ENCODE data around the gene OR13F1.
"Not testable (repeated sequence)": the region's sequence is repeated elsewhere in the genome, so short reads cannot be mapped to it uniquely, and the experiment has no call there.

OR13F1 gene

DNA sequence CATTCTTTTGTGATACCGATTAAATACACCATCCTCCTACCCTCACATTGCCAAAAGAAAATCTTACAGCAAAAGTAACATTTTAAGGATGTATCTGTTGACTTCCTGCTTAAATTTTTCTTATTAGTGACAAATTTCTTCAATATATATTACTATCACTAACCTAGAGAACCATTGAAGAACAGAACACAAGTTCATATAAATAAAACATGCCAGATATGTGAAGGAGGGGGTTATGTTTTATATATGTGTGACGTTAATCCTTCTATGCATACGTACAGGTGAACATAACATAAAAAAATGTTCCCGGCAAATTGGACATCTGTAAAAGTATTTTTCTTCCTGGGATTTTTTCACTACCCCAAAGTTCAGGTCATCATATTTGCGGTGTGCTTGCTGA is at the start of gene OR13F1:
TSS of gene OR13F1 (plus strand) at position 301 of the 400 bp plus-strand sequence. CDS start at position 301, 0 bp downstream.
- no peaks in the 10 kb centered on the region for H3K4me1 Mint-ChIP-seq
- H3K4me3 Mint-ChIP-seq, result no peak within 1 kb of the TSS

DNA sequence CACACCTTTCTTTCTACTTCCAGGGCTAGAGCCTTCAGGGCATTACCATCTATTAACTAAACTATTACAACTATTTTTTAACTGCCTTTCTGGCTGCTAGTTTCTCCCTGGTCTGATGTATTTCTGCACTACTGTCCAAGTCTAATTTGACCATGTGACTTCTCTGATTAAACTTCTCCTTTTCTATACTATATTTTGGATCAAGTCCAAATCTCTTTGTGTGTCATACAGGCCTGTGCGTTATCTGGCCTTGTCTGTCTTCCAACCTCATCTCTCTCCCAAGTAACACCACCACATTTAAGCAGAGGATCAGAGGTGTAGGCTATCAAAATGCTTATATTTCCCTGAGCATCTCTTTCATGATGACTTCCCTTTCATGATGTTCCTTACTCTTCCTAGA is 47.2 kb upstream of the OR13F1 start:
- DNase-seq (no peak), ATAC-seq (replicated peaks) (no peak)
- H3K36me3 Mint-ChIP-seq, result no peaks in the 10 kb centered on the region
- H3K9me3 Mint-ChIP-seq, result peaks cover 0 to 2% of the 10 kb centered on the region in 2 donors
- H3K4me1 Mint-ChIP-seq, result no peaks in the 10 kb centered on the region
- H3K27me3 Mint-ChIP-seq, result no peaks in the 10 kb centered on the region
- no peak overlapping the region for H3K27ac Mint-ChIP-seq
- H3K4me3 Mint-ChIP-seq, result no peak overlapping the region

More for the DNA sequence above, at the start of gene OR13F1:
- no peaks in the 10 kb centered on the region for H3K36me3 Mint-ChIP-seq
- no peaks in the 10 kb centered on the region for H3K27me3 Mint-ChIP-seq
- ATAC-seq (replicated peaks), result no peak
- H3K9me3 Mint-ChIP-seq, result no peaks in the 10 kb centered on the region
- no peak within 1 kb of the TSS for H3K27ac Mint-ChIP-seq
- no peak for DNase-seq

DNA sequence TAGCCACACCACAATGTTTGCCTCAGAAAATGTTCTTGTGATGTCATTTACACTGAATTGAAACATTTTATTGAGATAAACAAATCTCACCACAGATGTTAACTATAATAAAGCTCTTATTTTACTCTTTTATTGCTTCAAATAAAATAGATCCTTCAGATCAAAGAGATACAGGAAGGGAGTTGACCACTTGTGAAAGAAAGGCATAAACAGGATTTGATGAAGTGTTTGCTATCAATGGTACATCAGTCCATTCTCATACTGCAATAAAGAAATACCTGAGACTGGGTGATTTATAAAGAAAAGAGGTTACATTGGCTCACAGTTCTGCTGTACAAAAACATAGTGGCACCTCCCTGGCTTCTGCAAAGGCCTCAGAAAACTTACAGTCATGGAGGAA is 40.2 kb upstream of the OR13F1 start:
- DNase-seq (no peak), ATAC-seq (replicated peaks) (no peak)
- no peaks in the 10 kb centered on the region for H3K4me1 Mint-ChIP-seq
- no peak overlapping the region for H3K27ac Mint-ChIP-seq
- no peak overlapping the region for H3K4me3 Mint-ChIP-seq
- H3K36me3 Mint-ChIP-seq, result no peaks in the 10 kb centered on the region
- H3K9me3 Mint-ChIP-seq, result peaks cover 6 to 13% of the 10 kb centered on the region in 2 donors
- no peaks in the 10 kb centered on the region for H3K27me3 Mint-ChIP-seq

DNA sequence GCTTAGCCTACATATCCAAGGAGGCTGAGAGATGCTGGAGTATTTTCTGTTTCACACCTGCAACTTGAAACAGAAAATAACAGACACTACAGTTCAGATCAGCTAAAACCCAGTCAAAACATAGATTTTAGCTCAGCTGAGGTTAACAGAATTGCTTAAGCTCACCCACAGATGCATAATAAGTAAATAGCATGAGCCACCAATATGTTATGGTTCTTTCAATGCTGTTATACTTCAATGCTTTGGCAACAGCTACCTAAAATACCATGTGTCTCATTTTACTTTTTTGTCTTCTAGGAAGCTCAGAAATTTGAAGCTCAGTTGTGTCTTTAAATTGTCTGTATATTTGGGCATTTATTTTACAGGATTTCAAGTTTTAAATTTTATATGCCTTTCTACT is 35.8 kb upstream of the OR13F1 start:
- ATAC-seq (replicated peaks) (no peak), DNase-seq (no peak)
- no peak overlapping the region for H3K4me3 Mint-ChIP-seq
- H3K27ac Mint-ChIP-seq, result no peak overlapping the region
- H3K36me3 Mint-ChIP-seq, result no peaks in the 10 kb centered on the region
- peaks cover 4 to 13% of the 10 kb centered on the region in 2 donors for H3K9me3 Mint-ChIP-seq
- H3K27me3 Mint-ChIP-seq, result no peaks in the 10 kb centered on the region
- H3K4me1 Mint-ChIP-seq, result no peaks in the 10 kb centered on the region

- H3K27ac Mint-ChIP-seq, result no peak overlapping the region
- H3K27me3 Mint-ChIP-seq, result no peaks in the 10 kb centered on the region
- H3K9me3 Mint-ChIP-seq, result no peaks in the 10 kb centered on the region
- ATAC-seq (replicated peaks) (no peak), DNase-seq (no peak)
- H3K36me3 Mint-ChIP-seq, result no peaks in the 10 kb centered on the region
- H3K4me3 Mint-ChIP-seq, result no peak overlapping the region
- H3K4me1 Mint-ChIP-seq, result no peaks in the 10 kb centered on the region
Measured at GRCh38 chr9:104482921-104483570, 21.0 kb upstream of the OR13F1 start.

DNA sequence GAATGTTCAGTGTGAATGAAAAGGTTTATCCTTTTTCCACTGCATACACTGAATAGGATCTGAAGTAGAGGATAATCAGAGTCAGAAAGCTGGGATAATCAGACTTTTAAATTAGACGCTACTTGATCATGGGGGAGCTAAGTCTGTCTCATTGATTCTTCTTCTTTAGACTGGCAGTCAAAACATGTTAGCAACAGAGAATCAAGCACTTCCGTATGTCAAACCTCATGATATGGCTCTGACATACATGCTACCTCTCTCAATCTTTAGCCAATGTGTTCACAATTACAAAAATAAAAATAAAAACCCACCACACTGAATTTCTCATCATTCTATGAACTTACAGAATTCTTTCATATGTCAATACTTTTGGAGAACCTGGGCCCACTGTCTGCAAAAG is 19.0 kb upstream of the OR13F1 start:
- no peaks in the 10 kb centered on the region for H3K27me3 Mint-ChIP-seq

DNA sequence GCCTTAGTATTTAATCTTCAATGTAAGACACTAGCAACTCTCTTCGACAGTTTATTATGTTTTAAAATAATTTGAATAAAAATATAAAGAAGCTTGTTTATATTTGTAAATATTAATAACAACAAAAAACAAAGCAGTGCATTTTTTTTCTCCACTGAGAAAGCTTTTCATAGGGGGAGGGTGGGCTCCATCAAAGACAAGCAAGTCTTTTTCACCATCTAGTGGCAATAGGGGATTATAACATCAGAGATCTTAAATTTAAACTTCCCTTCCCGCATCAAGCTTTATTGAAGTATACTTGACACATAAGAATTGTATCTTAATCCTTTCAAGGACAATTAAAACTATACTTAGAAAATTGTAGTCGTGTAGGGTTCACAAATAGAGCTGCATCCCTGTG is 9.3 kb upstream of the OR13F1 start:
- H3K27me3 Mint-ChIP-seq, result no peaks in the 10 kb centered on the region
- no peaks in the 10 kb centered on the region for H3K9me3 Mint-ChIP-seq
- H3K36me3 Mint-ChIP-seq, result no peaks in the 10 kb centered on the region
- ATAC-seq (replicated peaks) (no peak), DNase-seq (no peak)
- no peaks in the 10 kb centered on the region for H3K4me1 Mint-ChIP-seq
- no peak overlapping the region for H3K4me3 Mint-ChIP-seq
- no peak overlapping the region for H3K27ac Mint-ChIP-seq

More for the DNA sequence above, 19.0 kb upstream of the OR13F1 start:
- H3K36me3 Mint-ChIP-seq, result no peaks in the 10 kb centered on the region
- H3K4me1 Mint-ChIP-seq, result no peaks in the 10 kb centered on the region
- H3K9me3 Mint-ChIP-seq, result peaks cover 0 to 2% of the 10 kb centered on the region in 2 donors
- H3K4me3 Mint-ChIP-seq, result no peak overlapping the region
- no peak for ATAC-seq (replicated peaks)
- no peak for DNase-seq
- H3K27ac Mint-ChIP-seq, result no peak overlapping the region

DNA sequence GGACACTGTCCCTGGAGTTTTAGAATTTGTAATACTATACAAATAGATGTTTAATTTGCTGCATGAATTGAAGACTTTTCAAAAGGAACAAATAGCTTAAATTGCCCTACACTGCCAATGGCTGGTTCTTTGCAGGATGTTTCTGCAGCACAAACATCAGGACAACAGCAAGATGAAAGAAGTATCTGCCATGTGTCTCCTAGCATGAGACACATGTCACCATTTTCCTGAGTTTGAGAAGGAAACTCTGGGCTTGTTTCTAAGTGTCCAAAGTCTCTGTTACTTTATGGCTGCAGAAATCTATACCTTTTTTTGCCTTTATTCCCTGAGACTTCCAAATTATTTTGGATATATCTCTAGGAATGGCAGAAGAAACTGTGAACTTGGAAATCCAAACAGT is 623 bp upstream of the OR13F1 start:
- Mint-ChIP-seq H3K36me3 (no peaks in the 10 kb centered on the region), H3K4me3 (no peak overlapping the region), H3K27me3 (no peaks in the 10 kb centered on the region), H3K4me1 (no peaks in the 10 kb centered on the region), H3K27ac (no peak overlapping the region), H3K9me3 (no peaks in the 10 kb centered on the region)
- ATAC-seq (replicated peaks) (no peak), DNase-seq (no peak)

DNA sequence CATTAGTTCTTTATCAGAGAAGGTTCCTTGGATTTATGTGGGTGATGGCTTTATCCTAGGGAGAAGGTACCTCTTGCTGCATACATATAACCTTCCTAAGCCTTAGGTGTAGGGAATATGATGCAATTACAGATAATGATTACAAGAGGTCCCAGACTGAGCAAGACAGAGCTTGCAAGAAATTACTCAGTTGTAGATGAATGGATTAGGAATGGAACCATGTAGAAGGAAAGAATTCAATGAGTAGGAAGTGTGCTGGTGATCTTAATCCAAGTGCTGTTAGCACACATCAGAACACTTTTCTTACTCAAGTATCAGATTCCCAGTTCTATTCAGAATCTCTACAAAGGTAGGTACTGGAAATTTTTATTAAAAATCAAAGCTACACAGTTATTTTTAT is 2.5 kb downstream of the OR13F1 start:
- H3K36me3 Mint-ChIP-seq, result no peaks in the 10 kb centered on the region
- no peak overlapping the region for H3K4me3 Mint-ChIP-seq
- ATAC-seq (replicated peaks) (no peak), DNase-seq (no peak)
- no peak overlapping the region for H3K27ac Mint-ChIP-seq
- H3K4me1 Mint-ChIP-seq, result no peaks in the 10 kb centered on the region
- H3K9me3 Mint-ChIP-seq, result no peaks in the 10 kb centered on the region
- no peaks in the 10 kb centered on the region for H3K27me3 Mint-ChIP-seq

DNA sequence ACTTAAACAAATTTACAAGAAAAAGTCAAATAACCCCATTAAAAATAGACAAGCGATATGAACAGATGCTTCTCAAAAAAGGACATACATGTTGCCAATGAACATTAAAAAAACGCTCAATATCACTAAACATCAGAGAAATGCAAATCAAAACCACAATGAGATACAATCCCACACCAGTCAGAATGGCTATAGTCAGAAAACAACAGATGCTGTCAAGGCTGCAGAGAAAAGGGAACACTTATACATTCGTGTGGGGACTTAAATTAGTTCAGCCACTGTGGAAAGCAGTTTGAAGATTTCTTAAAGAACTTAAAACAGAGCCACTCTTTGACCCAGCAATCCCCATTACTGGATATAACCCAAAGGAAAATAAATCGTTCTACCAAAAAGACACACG is 10.8 kb downstream of the OR13F1 start:
- no peaks in the 10 kb centered on the region for H3K27me3 Mint-ChIP-seq
- no peaks in the 10 kb centered on the region for H3K4me1 Mint-ChIP-seq
- H3K27ac Mint-ChIP-seq, result no peak overlapping the region
- no peak for ATAC-seq (replicated peaks)
- H3K9me3 Mint-ChIP-seq, result no peaks in the 10 kb centered on the region
- DNase-seq, result no peak
- no peak overlapping the region for H3K4me3 Mint-ChIP-seq
- no peaks in the 10 kb centered on the region for H3K36me3 Mint-ChIP-seq

DNA sequence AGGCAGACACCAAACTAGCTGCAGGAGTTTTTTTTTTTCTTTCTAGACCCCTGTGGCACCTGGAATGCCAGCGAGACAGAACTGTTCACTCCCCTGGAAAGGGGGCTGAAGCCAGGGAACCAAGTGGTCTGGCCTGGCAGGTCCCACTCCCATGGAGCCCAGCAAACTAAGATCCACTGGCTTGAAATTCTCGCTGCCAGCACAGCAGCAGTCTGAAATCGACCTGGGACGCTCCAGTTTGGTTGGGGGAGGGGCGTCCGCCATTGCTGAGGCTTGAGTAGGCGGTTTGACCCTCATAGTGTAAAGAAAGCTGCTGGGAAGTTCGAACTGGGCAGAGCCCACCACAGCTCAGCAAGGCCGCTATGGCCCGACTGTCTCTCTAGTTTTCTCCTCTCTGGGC is 16.2 kb downstream of the OR13F1 start:
- not testable (repeated sequence) for H3K27me3 Mint-ChIP-seq; DNase-seq; H3K4me1 Mint-ChIP-seq; H3K9me3 Mint-ChIP-seq; H3K27ac Mint-ChIP-seq; ATAC-seq (replicated peaks); H3K4me3 Mint-ChIP-seq; H3K36me3 Mint-ChIP-seq

GRCh38 chr9:104527109-104527508 is 23.0 kb downstream of the OR13F1 start, which contains the start of gene OR13C4:
Gene OR13C4 (minus strand): TSS chr9:104527209. CDS start chr9:104527209, 0 bp downstream.
- Mint-ChIP-seq H3K27ac (no peak within 1 kb of the TSS), H3K9me3 (peaks cover 1 to 6% of the 10 kb centered on the region in 2 donors), H3K4me3 (no peak within 1 kb of the TSS), H3K27me3 (no peaks in the 10 kb centered on the region), H3K36me3 (no peaks in the 10 kb centered on the region), H3K4me1 (no peaks in the 10 kb centered on the region)
- ATAC-seq (replicated peaks) (no peak), DNase-seq (no peak)

DNA sequence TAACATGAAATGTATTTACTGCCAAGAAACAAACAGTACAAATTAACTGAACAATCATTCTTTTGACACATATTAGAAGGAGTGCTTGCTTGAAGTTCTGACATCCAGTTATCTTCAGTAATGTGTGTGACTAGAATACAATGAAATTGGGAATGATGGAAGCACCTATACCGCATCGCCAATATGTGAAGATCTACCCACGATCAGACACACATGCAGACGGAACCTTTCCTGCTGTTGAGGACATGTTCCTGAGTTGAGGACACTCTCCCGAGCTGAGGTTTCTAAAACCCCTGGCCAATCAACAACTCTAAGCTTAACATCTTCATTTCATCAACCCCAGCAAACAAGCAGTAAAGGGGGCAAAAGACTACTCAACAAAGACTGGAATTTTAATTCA is 32.7 kb downstream of the OR13F1 start, which contains the start of gene OR13C3:
TSS of gene OR13C3 (minus strand) at position 101 of the 400 bp plus-strand sequence. CDS start 133 bp downstream, outside the sequence.
- Mint-ChIP-seq H3K4me3 (no peak within 1 kb of the TSS), H3K36me3 (no peaks in the 10 kb centered on the region), H3K4me1 (no peaks in the 10 kb centered on the region), H3K27me3 (no peaks in the 10 kb centered on the region), H3K9me3 (peaks cover 0 to 2% of the 10 kb centered on the region in 2 donors), H3K27ac (no peak within 1 kb of the TSS)
- ATAC-seq (replicated peaks) (no peak), DNase-seq (no peak)

- H3K4me3 Mint-ChIP-seq, result no peak overlapping the region
- ATAC-seq (replicated peaks) (no peak), DNase-seq (no peak)
- no peaks in the 10 kb centered on the region for H3K4me1 Mint-ChIP-seq
- no peaks in the 10 kb centered on the region for H3K27me3 Mint-ChIP-seq
- H3K9me3 Mint-ChIP-seq, result no peaks in the 10 kb centered on the region
- no peaks in the 10 kb centered on the region for H3K36me3 Mint-ChIP-seq
- H3K27ac Mint-ChIP-seq, result no peak overlapping the region
Measured at GRCh38 chr9:104539275-104539674, 35.2 kb downstream of the OR13F1 start.

DNA sequence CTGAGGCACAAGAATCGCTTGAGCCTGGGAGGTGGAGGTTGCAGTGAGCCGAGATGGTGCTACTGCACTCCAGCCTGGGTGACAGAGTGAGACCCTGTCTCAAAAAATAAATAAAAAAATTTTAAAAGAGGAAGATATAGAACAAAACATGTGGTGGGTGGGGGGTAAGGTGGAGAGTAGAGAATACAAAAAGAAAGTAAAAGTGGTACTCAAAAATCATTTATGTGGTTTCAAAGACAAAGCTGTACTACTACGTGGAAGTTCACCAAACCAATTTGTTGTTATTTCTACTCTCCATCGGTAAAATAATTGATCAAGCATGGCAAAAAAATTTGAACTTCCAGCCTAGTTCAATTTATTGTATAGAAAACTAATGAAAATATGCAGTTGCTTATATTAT is 40.6 kb downstream of the OR13F1 start:
- Mint-ChIP-seq H3K4me3 (no peak overlapping the region), H3K4me1 (no peaks in the 10 kb centered on the region), H3K9me3 (peaks cover 0 to 2% of the 10 kb centered on the region in 2 donors), H3K27me3 (no peaks in the 10 kb centered on the region), H3K27ac (no peak overlapping the region), H3K36me3 (no peaks in the 10 kb centered on the region)
- DNase-seq (no peak), ATAC-seq (replicated peaks) (no peak)

Measured in stimulated activated naive B cell treated with anti-CD40 and anti-IgM and Interleukin-4, amounts not matched to agents 10 μg/mL and 1 μg/mL and 100 μg/mL, for 72 hours (primary cell).